SH-SY5Y (cell line): Measurements from ENCODE around the gene TMCO4.

Experiments used
- GATA2 ChIP-seq: IDR thresholded peaks from 2 replicates; pipeline ENCODE4 v1.6.1; 2011; ENCODE audit warnings: mild to moderate bottlenecking, low read depth, low read length
- GATA3 ChIP-seq: IDR thresholded peaks from 2 replicates; pipeline ENCODE4 v1.6.1; 2011; ENCODE audit warnings: low read depth, mild to moderate bottlenecking, low read length, moderate library complexity

- TF ChIP-seq GATA2 (no peak), GATA3 (no peak)
Measured at GRCh38 chr1:19664453-19665185, 135.1 kb downstream of the TMCO4 start, which contains the start of gene HTR6.
